SW480 (cell line): ENCODE results near the gene LONRF2.
"Not testable (repeated sequence)": the region's sequence is repeated elsewhere in the genome, so short reads cannot be mapped to it uniquely, and the experiment has no call there.

ENCODE experiments used
- DNase-seq: peaks from one replicate; pipeline ENCODE4 v3.0.0-alpha.2; 2016; ENCODE audit warnings: low spot score

The LONRF2 gene

DNA sequence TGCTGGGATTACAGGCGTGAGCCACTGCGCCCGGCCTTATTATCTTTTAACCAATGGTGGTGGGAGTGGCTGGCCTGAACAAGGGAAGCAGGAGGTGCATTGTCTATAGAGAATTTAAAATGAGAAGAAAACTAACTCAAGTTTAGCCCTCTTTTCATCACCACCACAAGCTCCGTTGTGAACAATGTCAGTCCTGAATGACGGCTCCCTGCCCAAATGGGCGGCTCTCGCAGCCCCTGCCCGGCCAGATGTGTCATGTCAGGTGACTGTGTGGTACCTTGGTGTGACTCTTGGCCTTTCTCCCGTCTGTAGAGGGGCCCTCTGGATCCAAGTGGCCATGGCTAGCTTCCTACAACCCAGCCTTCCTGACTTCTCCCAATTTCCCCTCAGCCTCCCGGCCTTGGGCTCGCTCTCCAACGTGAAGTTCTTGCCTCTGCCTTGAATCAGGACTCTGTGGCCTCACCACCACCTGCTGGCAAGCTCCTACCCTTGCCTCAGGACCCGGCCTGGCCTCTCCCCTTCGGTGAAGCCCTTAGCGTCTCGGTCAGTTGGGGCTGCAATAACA, 67.6 kb downstream of the LONRF2 start:
- DNase-seq: no peak

DNA sequence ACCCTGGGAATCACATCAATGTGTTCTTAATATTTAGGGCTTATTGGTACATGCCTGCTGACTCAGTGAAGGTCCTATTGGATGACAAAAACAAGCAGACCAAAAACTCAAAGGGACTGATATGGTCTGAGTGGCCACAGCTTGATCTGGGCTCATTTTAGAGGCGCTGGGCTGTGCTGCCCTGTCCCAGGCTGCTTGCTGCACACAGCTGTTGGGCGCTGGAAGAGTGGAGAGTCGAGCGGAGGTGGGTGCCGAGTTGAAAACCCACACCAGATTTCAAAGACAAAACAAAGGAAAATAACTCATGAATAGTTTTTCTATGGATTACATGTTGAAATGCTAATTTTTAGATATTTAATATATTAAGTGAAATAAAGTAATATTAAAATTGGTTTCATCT, 68.5 kb downstream of the LONRF2 start:
- no peak for DNase-seq

DNA sequence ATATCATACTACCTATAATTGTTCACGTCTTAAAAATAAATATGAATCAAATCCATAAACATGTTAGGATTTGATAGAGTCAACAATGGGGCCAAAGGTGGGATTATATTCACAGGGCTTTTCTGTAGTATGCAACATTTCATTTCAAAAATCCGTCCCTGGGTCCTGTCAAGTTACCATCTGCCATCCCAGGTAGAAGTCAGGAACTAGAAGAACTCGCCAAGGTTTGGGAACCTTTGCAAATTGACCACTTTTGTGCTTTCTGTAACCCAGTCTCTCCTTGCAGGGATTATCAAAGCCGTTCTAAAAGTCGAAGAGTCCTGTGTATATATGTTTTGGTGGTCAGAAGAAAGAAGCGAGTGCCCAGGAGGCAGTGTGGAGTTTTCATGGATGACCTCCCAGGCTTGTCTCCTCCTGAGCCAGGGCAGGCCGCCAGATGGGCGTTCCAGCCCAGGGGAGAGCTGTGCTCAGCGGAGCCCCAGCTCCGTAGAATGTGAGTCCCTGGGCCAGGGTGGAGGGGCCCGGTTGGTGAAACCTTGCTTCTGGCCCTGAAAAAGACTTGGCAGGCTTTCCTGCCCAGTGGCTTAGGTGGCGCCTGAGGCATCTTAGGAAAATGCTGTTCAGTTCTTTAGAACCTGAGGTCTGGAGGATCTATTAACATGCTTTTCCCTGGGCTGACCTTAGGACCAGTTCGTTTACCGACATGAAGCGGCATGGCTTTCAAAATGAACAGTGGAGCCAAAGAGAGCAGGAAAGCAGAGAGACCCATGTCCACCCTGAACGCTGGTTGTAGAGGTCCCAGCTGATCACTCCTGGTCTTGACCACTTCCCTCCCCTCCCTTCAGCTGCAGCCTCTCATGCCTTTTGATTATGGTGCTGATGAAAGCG, 69.2 kb downstream of the LONRF2 start:
- DNase-seq: no peak

DNA sequence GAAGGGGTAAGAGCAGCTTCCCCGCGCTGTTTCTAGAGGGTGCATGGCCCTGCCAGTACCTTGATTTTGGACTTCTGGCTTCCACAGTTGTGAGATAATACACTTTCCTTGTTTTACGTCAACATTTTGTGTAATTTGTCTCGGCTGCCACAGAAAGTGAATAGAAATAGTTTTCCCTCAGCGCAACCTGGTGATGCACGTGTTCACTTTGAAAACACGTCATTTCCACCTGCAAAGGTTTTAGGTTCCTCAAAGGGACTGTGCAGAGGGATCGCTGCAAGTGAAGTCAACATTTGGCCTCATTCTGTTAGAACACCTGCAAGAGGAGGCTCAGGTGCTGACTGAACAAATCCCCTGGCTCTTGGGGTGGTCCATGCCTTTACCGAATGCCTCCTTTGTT, 71.7 kb downstream of the LONRF2 start:
- no peak for DNase-seq

DNA sequence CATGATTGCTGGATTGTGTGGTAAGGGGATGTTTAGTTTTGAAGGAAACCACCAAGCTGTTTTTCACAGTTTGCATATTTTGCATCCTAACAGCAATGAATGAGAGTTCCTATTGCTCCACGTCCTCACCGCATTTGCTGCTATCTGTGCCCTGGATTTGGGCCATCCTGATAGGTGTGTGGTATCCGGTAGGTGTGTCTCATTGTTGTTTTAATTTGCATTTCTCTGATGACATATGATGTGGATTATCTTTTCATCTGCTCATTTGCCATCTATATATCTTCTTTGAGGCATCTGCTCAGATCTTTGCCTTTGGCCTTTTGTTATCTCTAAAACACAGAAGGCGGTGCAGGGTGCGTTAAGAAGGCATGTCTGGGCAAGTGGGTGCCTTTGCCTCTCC, 73.3 kb downstream of the LONRF2 start:
- DNase-seq: no peak

DNA sequence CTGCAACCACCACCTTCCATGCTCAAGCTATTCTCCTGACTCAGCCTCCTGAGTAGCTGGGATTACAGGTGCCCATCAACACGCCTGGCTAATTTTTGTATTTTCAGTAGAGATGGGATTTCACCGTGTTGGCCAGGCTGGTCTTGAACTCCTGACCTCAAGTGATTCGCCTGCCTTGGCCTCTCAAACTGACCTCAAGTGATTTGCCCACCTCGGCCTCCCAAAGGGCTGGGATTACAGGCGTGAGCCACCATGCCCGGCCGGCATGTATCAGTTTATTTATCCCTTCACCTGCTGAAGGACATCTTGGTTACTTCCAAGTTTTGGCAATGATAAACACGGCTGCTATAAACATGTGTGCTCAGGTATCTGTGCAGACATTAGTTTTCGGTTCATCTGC, 73.7 kb downstream of the LONRF2 start:
- not testable (repeated sequence) for DNase-seq

DNA sequence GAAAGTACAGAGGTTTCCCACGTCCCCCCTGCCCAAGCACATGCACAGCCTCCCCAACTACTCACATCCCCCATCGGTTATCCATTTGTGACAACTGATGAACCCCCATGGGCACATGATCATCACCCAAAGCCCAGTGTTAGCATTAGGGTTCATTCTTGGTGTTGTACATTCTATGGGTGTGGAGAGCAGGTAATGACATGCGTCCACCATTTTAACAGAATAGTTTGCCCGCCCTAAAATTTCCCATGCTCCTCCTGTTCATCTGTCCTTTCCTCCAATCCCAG, 74.3 kb downstream of the LONRF2 start:
- DNase-seq: no peak

DNA sequence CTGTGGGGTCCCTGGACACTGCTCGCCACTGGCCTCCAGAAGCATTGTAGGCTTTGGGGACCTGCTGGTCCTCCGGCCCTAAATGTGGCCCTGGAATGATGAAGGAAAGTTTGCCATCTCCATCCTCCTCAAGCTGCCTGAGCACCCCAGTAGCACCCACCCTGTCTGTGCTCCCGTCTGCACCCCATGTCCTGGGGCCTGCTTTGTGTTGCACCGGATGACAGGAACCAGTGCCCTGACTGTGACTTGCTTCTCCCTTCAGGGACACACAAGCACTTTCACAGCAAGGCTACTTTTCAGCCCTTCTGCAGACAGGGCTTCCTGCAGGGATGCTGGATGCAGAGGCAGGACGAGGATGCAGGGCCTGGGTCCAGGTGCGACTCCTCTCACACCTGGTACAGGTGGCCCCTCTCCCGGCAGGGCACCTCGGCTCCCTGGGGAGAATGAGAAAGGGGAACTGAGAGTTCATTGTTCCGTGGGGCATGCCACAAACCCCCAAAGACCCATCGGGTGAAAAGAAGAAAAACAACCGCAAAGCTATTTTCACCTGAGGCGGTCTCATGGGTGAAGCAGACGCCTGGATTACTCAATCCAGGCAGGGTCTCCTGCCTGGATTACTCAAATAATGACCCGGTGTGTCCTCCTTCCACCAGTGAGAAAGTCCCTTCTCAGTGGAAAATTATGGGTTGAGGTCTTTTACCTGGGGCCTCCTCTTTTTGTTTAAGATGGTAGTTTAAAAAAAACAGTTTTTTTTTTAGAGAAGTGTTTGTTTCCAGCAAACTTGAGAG, 74.9 kb downstream of the LONRF2 start:
- no peak for DNase-seq

DNA sequence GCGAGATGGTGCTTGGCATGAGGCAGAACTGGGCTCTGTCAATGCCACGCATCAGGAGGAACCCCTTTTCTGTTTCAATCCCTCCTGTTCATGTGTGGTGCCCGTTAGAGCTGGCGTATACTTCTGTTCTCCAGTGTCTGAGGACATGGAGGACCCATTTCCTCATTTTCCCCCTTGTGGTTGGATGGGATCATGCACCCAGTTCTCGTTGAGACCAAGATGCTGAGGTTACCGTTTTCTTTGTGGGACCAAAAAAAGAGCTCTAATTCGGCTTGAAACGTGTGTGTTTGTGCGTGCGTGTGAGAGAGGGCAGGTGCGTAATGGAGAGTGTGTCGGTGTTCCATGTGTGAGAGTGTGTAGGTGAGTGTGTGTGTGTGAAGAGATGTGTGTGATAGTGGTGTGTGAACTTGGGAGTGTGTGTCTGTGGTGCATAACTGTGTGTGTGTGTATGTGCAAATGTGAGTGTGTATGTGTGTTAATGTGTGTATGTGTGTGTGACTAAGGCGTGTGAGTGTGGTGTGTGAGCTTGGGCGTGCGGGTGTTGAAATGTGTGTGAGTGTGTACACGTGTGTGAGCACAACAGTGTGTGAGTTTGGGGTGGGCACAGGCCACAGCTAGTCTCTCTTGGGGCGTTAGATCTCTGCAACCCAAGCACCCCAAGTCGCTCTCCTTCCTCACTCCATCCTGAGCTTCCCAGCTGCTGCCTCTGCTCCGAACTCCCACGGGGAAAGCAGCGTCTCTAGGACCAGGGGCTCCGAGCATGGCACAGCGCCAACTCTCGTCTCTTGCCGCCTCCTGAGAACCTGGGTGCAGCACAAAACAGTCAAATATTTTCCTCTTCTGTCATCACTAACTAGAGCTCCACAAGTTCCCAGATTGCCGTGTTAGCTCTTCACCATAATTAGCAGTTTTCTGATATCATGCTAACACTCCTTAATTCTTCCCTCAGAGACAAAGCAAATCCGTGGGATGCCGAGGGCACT, 75.8 kb downstream of the LONRF2 start:
- DNase-seq: no peak

DNA sequence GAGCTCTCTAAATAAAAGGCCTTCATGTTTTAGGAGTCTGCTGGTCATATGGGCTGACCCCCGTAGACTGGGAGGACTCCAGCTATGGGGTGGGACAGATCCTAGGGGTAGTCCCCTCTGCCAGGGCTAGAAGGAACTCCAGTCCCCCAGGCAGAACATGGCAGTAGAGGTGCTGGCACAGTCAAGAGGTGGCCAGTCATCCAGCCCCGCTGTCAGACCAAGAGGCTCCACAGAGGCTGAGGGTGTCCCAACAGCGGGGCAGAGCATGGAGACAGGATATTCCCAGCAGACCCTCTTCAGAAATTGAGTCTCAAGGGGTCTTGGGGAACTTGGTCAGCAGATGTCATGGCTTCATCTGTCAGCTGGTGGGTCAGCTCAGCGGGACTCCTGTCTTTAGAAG, 76.6 kb downstream of the LONRF2 start:
- no peak for DNase-seq

DNA sequence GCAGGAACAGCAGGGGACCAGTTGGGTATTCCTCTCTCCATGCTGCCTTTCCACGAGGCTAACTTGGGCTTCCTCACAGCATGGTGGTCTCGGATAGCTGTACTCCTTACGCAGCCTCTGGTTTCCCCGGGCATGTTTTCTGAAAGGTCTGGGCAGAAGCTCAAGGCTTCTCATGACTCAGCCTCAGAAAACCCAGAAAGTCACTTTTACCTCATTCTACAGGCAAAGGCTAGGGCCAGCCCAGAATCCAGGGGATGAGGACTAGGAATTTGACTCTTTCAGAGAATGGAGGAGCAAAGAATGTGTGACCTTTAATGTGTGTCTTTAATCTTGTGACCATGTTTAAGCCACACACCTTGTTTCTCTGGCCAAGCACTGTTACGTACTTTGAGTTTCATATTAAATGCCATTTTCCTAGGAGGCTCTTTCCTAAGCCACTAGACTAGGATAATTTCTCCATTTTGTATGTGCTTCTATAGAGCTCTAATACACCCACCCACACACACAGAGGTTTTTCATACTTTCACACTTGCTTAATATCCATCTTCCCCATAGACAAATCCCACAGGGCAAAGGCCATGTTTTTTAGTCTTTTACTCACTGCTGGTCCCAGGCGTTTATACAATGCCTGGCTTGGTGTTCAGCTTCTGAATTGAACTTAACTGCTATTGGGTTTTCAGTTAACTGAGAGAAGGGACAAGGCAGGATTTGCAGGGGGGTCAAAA, 77.3 kb downstream of the LONRF2 start:
- DNase-seq: no peak

DNA sequence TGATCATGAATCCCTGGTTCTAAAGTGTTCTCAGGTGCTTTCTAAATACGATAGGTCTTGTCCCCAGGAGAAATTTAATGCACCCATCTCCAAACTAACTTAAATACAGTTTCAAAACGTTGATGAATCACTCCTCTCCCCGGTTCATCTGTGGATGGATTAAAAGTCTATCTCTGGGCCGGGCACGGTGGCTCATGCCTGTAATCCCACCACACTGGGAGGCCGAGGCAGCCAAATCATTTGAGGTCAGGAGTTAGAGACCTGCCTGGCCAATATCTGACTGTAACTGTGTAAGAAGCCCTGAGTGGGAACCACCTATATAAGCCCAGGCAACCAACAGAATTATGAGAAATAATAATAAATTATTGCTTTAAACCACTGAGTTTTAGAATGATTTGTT, 78.7 kb downstream of the LONRF2 start:
- DNase-seq: no peak

DNA sequence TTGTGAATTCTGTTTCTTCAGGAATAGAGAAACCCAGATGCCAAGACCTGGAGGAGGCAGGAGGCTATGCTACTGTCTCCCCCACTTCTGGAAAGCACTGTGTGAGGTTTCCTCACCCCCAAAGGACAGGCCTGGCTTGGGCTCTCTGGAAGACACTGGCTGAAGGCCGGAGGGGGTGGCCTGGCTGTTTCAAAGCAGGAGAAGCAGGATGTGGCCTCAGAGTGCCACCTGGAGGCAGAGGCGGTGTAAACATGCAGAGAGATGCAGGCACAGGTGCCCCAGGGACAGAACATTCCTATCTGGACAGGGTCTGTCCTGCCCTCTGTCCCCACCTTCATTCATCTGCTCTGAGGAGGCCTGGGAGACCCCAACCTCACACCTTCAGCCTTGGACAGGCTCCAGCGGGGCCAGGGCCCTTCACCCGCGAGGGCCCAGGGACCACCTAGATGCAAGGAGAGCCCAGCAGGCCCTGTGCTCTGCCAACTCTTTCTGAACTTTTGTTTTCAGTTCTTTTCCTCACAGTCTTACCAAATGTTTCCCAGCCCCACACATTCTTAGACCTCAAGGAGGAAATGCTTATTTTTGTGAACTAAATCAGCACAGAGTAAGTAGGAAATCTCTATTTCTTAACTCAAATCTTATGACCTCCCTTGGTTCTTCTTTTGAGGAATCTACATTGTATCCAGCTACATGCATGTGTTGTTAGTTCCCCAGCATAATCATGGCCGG, 79.2 kb downstream of the LONRF2 start:
- DNase-seq: peak; percentile 60

DNA sequence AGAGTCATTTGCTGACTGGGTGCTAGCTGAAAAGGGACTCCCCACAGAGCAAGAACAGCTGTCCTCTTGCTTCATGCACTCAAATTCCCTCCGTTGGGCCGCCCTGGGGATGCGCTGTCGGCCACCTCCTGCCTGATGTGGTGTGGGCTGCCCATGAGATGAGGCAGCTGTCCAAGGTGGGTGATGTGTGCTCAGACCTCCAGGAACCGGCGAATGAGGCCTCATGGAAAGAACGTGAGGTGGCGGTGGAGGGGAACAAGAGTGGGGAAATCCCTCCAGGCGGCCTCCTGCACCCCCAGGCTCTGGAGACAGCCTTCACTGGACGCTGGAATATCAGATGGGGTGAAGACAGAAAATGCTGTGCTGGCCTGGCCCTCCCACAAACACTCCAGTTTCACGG, 79.8 kb downstream of the LONRF2 start:
- DNase-seq: no peak

DNA sequence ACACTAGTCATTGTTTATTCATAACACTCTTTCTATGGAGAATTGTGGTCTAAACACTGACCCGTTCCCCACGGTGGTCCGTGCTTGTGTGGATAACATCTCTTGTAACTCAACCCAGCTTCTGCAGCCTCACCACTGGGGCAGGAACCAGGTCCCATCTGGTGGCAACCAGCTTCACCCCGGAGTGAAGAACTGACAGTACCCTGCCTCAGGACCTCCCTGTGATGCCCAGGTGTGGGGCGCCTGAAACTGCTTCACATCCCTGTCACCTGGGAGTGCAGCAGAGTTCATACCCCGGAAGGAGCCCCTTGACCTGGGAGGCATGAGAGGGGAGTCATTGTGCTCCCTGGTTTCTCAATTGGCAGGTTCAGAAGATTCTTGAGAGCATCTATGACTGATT, 81.1 kb downstream of the LONRF2 start:
- DNase-seq: no peak

DNA sequence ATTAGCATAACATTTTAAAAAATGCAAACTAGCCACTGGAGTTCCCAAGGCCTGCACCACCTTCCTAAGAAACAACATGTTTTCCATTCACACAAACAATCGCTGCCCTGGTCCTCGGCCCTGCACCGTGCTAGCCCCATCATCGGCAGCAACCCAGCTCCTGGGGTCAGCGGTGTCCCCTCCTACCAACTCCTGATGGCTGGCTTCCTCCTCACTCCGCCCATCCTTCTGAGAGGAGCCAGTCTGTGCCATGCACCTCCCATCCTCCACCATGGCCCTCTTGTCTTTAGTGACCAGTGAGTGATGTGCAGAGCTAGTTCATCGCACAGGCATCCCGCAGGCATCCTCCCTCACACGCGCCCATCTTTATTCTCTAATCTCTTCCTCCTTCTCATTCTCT, 81.9 kb downstream of the LONRF2 start:
- DNase-seq: no peak

DNA sequence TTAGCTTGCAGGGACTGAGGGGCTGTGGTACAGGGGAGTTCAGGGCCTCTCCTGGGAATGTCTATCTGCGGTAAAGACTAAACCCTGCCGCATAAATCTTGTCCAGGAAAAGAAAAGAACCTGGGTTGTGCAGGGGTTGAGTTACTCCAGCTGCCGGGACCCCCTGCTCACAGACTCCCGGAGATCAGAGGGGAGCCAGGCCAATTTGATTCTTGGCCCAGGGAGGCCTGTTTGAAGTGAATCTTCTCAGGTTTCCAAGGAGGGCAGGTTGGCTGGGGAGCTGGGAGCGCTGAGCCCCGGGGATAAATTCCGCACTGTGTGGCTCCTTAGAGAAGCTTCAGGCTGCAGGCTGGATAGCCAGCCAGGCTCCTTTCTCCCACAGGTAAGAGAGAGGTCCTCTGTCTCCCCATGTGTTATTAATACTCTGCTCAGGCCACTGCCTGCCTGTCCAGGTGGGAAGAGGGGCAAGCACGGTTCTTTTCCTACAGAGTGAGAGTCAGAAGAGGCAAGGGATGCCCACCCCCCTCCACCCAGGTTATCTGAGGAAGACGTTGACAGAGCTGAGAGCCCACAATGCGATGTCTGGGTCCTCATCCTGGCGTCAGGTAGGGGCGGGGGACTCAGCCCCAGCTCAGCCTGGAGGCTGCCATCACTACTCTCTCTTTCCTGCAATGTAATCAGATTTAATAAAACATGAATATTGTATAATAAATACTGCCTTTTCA, 82.7 kb downstream of the LONRF2 start:
- DNase-seq: no peak

DNA sequence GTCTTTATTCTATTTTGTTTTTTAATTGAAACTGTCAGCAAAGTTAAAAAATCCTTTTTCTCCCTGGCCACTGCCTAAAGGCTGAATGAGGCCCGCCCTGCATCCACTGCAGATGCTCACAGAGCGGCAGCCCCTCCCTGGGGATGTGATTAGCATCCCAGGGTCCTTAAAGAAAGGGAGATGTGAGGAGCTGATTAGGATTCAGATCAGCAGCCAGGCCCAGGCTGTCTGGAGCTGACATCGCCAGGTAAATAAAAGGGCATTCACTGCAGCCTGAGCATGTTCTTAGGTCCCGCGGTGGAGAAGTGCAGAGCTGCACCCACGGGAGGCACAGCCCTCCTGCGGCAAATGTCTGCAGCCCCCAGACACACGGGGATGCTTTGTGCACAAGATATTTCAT, 83.8 kb downstream of the LONRF2 start:
- DNase-seq: no peak

DNA sequence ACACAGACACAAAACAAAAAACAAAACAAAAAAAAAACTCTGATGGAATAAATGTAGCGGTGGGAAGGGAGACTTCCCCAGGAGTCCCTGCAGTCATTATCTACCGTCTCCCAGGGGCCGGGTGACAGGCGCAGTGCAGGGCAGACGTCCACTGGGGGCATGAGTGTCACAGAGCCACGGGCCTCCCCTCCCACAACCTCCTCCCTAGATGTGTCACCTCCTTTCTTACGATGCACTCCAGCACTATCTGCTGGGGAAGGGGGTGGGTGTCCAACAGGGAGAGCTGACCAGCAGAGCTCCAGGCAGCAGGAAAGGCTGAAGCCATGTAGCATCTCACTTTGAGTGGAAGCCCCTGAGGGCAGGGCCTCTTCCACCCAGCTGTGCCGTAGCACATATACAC, 84.5 kb downstream of the LONRF2 start:
- DNase-seq: no peak

DNA sequence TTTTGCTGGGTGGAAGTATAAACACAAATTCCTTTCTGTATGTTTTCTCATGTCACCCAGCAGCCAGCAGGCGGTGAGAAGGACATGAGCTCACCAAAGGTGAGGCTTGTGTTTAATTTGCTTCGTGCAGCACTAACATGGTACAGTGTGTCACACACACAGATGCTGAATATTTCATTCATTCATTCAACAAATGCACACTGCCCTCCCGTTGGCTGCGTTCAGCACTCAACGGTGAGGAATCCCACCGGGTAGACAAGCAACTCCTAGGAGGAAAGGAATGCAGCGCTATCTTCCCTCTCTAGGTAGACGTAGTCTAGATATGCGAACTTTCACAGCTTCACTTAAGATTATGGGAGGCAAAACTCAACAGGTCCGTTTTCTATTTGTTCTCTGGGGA, 85.1 kb downstream of the LONRF2 start:
- no peak for DNase-seq
